B cell (primary cell): ENCODE data around the gene THSD4. TPM values are rescaled to one million over a fixed set of nuclear protein-coding genes. Genes with fewer than 3 reads are reported as not detected.

Source experiments
- ATAC-seq: fragments of 200-7000 bp; cut with Tn5 transposase; one replicate; pipeline ENCODE4 v1.10.0; 2021; ENCODE audit warnings: low read depth, mild to moderate bottlenecking, moderate number of reproducible peaks, moderate library complexity
- CTCF ChIA-PET: fragments of 350-600 bp; sonication (Branson Sonifier 250); formaldehyde crosslinking; loops from one replicate; lab custom pipeline; 2021; ENCODE audit warnings: antibody characterized with exemption, inconsistent platforms; lab: Charles Lee
- POLR2A ChIA-PET: fragments of 350-600 bp; sonication (Branson Sonifier 250); formaldehyde crosslinking; loops from one replicate; lab custom pipeline; 2021; ENCODE audit warnings: antibody characterized with exemption; lab: Charles Lee
- DNase-seq: peaks from one replicate; pipeline ENCODE4 v3.0.0; 2013
- H2AFZ ChIP-seq: 2 replicates; pipeline ENCODE4 v1.6.1; 2012; ENCODE audit warnings: mild to moderate bottlenecking, low read depth, low read length; ENCODE audit not compliant: insufficient read depth, poor library complexity, severe bottlenecking
- H3K27ac ChIP-seq, 2 donors: 1 replicate in 1 of 2; 2 replicates in 1 of 2; pipeline ENCODE4 v1.5.1; 2012 to 2013; ENCODE audit warnings: low read length in 2 of 2, mild to moderate bottlenecking in 2 of 2, moderate library complexity in 1 of 2
- H3K27me3 ChIP-seq, 4 experiments: fragments of 200-600 bp in 1 of 4; sonication (generic) in 1 of 4; replicated peaks in 1 of 4; 1 replicate in 2 of 4; 2 replicates in 2 of 4; pipeline versions ENCODE4 v1.6.1 to v1.7.0; 2013 to 2016; ENCODE audit warnings: low read length in 3 of 4, mild to moderate bottlenecking in 2 of 4, mixed read lengths in 1 of 4, moderate library complexity in 1 of 4; ENCODE audit not compliant: insufficient read depth in 4 of 4, control insufficient read depth in 3 of 4; ENCODE audit errors: control extremely low read depth in 1 of 4
- H3K36me3 ChIP-seq, 2 experiments: replicated peaks in 1 of 2; 1 replicate in 1 of 2; 2 replicates in 1 of 2; pipeline versions ENCODE4 v1.6.1 to v1.7.1; 2013; ENCODE audit warnings: low read length in 1 of 2; ENCODE audit not compliant: insufficient read depth in 2 of 2, control insufficient read depth in 1 of 2; ENCODE audit errors: control extremely low read depth in 1 of 2, extremely low read depth in 1 of 2
- H3K4me1 ChIP-seq, 2 donors: fragments of 200-600 bp in 1 of 2; sonication (generic) in 1 of 2; 1 replicate in 1 of 2; 2 replicates in 1 of 2; pipeline versions ENCODE4 v1.5.1 to v1.6.1; 2013 to 2017; ENCODE audit warnings: low read length in 2 of 2; ENCODE audit not compliant: control insufficient read depth in 2 of 2, insufficient read depth in 2 of 2
- H3K4me2 ChIP-seq: replicated peaks from 2 replicates; pipeline ENCODE3; 2012; ENCODE audit warnings: mild to moderate bottlenecking, low read depth, low read length; ENCODE audit not compliant: poor library complexity, severe bottlenecking
- H3K4me3 ChIP-seq, 5 experiments: fragments of 200-600 bp in 1 of 5; sonication (generic) in 1 of 5; 1 replicate in 3 of 5; 2 replicates in 2 of 5; pipeline versions ENCODE4 v1.5.1 to v1.7.0; 2011 to 2016; ENCODE audit warnings: low read length in 4 of 5, mild to moderate bottlenecking in 4 of 5, low read depth in 2 of 5, control low read depth in 1 of 5, moderate library complexity in 1 of 5; ENCODE audit not compliant: insufficient read depth in 1 of 5; ENCODE audit errors: control extremely low read depth in 1 of 5, extremely low read depth in 1 of 5
- H3K79me2 ChIP-seq: fragments of 200-600 bp; sonication (generic); one replicate; pipeline ENCODE4 v1.6.0; 2016; ENCODE audit warnings: low read length; ENCODE audit not compliant: control insufficient read depth, insufficient read depth
- H3K9ac ChIP-seq: fragments of 200-600 bp; sonication (generic); 2 replicates; pipeline ENCODE4 v1.6.1; 2017; ENCODE audit warnings: mild to moderate bottlenecking, low read length, moderate library complexity
- H3K9me3 ChIP-seq, 3 donors: one replicate each; pipeline versions ENCODE4 v1.6.1 to v1.7.1; 2013; ENCODE audit warnings: low read length in 2 of 3; ENCODE audit not compliant: control insufficient read depth in 2 of 3, insufficient read depth in 1 of 3; ENCODE audit errors: control extremely low read depth in 1 of 3
- H4K20me1 ChIP-seq: 2 replicates; pipeline ENCODE4 v1.6.0; 2012; ENCODE audit warnings: mild to moderate bottlenecking, low read length; ENCODE audit not compliant: insufficient read depth, control insufficient read depth, poor library complexity, severe bottlenecking
- H3K27ac Mint-ChIP-seq: one replicate; pipeline ENCODE4 v1.8.0; 2021; ENCODE audit warnings: mixed read lengths
- H3K27me3 Mint-ChIP-seq: one replicate; pipeline ENCODE4 v1.8.0; 2021; ENCODE audit warnings: mixed read lengths
- H3K4me1 Mint-ChIP-seq: one replicate; pipeline ENCODE4 v1.8.0; 2021; ENCODE audit warnings: mixed read lengths
- H3K4me3 Mint-ChIP-seq: one replicate; pipeline ENCODE4 v1.8.0; 2021; ENCODE audit warnings: mixed read lengths
- H3K9me3 Mint-ChIP-seq: one replicate; pipeline ENCODE4 v1.8.0; 2022; ENCODE audit warnings: mixed read lengths; ENCODE audit not compliant: insufficient read depth
- CTCF ChIP-seq: fragments of 200-600 bp; IDR thresholded peaks from one replicate; pipeline ENCODE4 v1.8.0; 2022; ENCODE audit warnings: antibody characterized with exemption, mild to moderate bottlenecking
- EZH2 ChIP-seq: IDR thresholded peaks from 2 replicates; pipeline ENCODE4 v1.6.1; 2012; ENCODE audit warnings: borderline replicate concordance, low read depth, mild to moderate bottlenecking, moderate library complexity, low read length; ENCODE audit not compliant: insufficient read depth, poor library complexity, severe bottlenecking
- WGBS: methylation state at CpG from one replicate; pipeline ENCODE4 v1.1.5; 2013; ENCODE audit warnings: missing lambda C conversion rate; ENCODE audit not compliant: insufficient coverage; 5-methylcytosine and 5-hydroxymethylcytosine counted together
- intact Hi-C: fragments of 100-400 bp; cut with micrococcal nuclease; formaldehyde crosslinking; loops from one replicate; pipeline ENCODE4 v1.10.0; 2022
- polyA plus RNA-seq: library from polyadenylated mRNA; depleted of rRNA; stranded (reverse); fragments of >200 nt; gene quantifications from 2 replicates; pipeline ENCODE4 v1.2.3, GENCODE V29; 2012
- total RNA-seq, 2 donors: library from RNA; stranded (reverse); fragments of 120-200 nt in 1 of 2; gene quantifications; 1 replicate in 1 of 2; 2 replicates in 1 of 2; pipeline versions ENCODE4 v1.2.3 to v1.2.4, GENCODE V29; 2013 to 2022

THSD4 gene
- total and polyA plus RNA-seq, 2 donors (not counting 1 experiment from before 2014, with no cell fraction given): not detected

- intact Hi-C loops: no loop called here
- no peak for ATAC-seq
These were observed 641.5 kb downstream of the THSD4 start for GRCh38 chr15:71756599-71757352.

More at GRCh38 chr15:71756599-71757352, 641.5 kb downstream of the THSD4 start:
- CTCF ChIA-PET: interaction anchor here (1.0 to 1.9 kb wide), 2 partner anchors 11 to 13 kb away, joined by 3 to 7 read pairs; no protein-coding TSS in a partner anchor
- Mint-ChIP-seq H3K4me1 (no peaks in the 10 kb centered on the region), H3K4me3 (no peak overlapping the region), H3K27ac (no peak overlapping the region), H3K27me3 (peaks cover 12% of the 10 kb centered on the region), H3K9me3 (peaks cover 1% of the 10 kb centered on the region)
- no peaks in the 10 kb centered on the region for H4K20me1 ChIP-seq
- no peak overlapping the region for H2AFZ ChIP-seq
- DNase-seq: no peak
- 93% methylated on average over 7 of the region's 8 CpGs for WGBS
- peaks cover 0 to 8% (median 3%) of the 10 kb centered on the region in 4 experiments for H3K27me3 ChIP-seq
- H3K4me3 ChIP-seq: no peak overlapping the region
- H3K4me1 ChIP-seq: no peaks in the 10 kb centered on the region
- no peak overlapping the region for H3K4me2 ChIP-seq
- no peak overlapping the region for H3K27ac ChIP-seq
- peaks cover 0 to 6% (median 3%) of the 10 kb centered on the region in 3 donors for H3K9me3 ChIP-seq
- no peaks in the 10 kb centered on the region for H3K79me2 ChIP-seq
- TF ChIP-seq EZH2 (no peak), CTCF (no peak)
- no peaks in the 10 kb centered on the region for H3K36me3 ChIP-seq
- POLR2A ChIA-PET: no interaction called here
- H3K9ac ChIP-seq: no peak overlapping the region
